Stimulated activated CD8-positive, alpha-beta memory T cell treated with anti-CD3 and anti-CD28 coated beads, Interleukin-15, amount 100 ng/mL, for 48 hours (primary cell): Measurements from ENCODE around the gene PIP.
"Not testable (repeated sequence)": the region's sequence is repeated elsewhere in the genome, so short reads cannot be mapped to it uniquely, and the experiment has no call there.

ENCODE experiments used
- DNase-seq, 2 donors: peaks; one replicate each; pipeline ENCODE4 v3.0.0-alpha.2; 2020; ENCODE audit warnings: low read depth in 2 of 2

Gene PIP, protein sequence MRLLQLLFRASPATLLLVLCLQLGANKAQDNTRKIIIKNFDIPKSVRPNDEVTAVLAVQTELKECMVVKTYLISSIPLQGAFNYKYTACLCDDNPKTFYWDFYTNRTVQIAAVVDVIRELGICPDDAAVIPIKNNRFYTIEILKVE

DNA sequence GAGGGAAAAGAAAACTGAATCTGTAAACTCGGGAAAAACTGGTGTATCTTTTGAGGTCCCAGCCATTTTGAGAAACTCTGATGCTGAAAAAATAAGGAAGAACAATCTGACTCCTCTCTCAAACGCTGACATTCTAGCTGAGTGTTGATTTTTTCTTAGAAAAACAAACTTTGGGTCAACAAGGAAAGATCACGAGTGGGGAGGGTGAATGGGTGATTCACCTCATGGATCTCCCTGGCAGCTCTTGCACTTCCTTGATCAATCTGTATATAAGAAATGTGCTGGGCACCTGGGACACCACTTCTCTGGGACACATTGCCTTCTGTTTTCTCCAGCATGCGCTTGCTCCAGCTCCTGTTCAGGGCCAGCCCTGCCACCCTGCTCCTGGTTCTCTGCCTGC lies at the start of gene PIP:
Gene PIP (plus strand): TSS at position 297 of the 400 bp plus-strand sequence. CDS start 40 bp downstream, at position 337.
- DNase-seq = no peak

DNA sequence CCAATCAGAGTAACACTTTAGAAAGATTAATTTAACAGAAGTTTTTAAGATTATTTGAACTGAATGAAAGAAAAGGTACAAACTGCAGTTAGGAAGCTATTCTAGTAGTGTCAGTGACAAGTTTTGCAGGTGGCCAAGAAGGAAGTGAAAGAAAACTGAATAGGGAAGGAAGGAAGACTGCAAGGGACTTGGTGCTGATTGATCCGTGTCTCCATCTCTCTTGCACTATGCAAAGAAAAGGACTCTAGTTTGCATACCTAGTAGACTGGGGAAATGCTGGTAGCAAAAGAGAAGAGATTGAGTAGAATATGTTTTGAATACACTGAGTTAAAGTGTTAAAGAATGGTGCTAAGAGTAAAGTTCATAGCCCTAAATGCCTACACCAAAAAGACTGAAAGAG lies 46.8 kb upstream of the PIP start:
- no peak for DNase-seq

DNA sequence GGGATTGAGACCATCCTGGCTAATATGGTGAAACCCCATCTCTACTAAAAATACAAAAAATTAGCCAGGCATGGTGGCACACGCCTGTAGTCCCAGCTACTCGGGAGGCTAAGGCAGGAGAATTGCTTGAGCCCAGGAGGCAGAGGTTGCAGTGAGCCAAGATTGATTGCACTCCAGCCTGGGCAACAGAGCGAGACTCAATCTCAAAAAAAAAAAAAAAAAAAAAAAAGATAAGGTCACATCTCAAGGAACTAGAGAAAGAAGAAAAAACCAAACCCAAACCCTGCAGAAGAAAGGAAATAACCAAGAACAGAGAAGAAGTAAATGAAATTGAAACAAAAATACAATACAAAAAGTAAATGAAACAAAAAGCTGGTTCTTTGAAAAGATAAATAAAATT lies 46.3 kb upstream of the PIP start:
- not testable (repeated sequence) for DNase-seq

DNA sequence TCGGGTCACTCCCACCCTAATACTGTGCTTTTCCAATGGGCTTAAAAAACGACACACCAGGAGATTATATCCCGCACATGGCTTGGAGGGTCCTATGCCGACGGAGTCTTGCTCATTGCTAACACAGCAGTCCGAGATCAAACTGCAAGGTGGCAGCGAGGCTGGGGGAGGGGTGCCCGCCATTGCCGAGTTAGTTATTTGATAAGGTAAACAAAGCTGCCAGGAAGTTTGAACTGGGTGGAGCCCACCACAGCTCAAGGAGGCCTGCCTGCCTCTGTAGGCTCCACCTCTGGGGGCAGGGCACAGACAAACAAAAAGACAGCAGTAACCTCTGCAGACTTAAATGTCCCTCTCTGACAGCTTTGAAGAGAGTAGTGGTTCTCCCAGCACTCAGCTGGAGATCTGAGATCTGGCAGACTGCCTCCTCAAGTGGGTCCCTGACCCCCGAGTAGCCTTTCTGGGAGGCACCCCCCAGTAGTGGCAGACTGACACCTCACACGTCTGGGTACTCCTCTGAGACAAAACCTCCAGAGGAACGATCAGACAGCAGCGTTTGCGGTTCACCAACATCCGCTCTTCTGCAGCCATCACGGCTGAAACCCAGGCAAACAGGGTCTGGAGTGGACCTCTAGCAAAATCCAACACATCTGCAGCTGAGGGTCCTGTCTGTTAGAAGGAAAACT lies 43.2 kb upstream of the PIP start:
- DNase-seq = not testable (repeated sequence)

DNA sequence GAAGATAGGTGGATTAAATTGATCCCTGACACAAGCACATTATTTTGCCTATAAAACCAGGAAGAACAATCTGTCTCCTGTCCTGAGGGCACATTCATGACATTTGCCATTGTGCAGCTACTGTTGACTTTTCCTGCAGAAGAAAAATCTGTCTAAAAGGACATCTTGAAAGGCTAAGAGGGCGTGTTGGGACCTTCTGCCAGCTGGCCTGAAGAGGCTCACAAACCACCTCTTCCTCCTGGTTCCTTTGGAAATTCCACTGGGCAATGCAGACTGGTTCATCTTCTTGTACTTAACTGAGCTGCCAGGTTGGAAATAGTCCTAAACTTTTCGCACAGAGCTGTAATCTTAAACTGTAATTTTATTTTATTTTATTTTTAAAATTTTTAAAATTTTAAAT lies 35.7 kb upstream of the PIP start:
- DNase-seq = no peak

DNA sequence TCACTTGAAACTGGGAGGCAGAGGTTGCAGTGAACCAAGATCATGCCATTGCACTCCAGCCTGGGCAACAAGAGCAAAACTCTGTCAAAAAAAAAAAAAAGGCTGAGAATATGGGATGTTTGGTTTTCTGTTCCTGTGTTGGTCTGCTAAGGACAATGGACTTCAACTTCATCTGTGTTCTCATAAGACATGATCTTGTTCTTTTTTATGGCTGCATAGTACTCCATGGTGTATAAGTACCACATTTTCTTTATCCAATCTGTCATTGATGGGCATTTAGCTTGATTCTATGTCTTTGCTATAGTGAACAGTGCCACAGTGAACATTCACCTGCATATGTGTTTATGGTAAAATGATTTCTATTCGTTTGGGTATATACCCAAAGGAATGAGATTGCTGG lies 32.3 kb upstream of the PIP start:
- DNase-seq = not testable (repeated sequence)

DNA sequence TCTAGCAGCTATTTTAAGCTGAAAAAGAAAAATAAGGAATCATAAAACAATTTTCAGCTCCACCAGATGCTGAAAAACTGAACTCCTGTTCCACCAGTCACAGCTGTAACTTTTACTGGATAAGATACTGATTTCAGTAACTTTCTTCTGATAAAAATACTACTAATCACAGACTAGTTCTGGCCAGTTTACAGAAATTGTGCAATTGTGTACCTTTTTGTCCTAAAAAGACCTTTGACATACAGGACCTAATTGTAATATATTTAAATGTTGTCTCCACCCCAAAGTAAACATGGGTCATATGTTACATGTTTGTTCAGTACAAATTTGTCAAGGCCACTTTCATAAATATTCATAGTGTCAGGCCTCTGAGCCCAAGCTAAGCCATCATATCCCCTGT lies 27.1 kb upstream of the PIP start:
- DNase-seq = no peak

DNA sequence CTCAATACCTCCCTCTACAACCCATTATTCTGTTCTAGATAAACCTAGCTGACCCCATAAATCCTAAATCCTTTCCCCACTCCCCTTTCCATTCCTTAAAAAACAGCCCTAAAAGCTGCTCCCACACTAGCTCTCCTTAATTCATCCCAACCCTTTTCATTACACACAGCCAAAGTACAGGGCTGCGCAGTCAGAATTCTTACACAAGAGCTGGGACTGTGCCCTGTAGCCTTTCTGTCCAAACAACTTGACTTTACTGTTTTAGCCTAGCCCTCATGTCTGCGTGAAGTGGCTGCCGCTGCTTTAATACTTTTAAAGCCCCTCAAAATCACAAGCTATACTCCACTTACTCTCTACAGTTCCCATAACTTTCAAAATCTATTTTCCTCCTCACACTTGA lies 23.9 kb upstream of the PIP start:
- DNase-seq = not testable (repeated sequence)

DNA sequence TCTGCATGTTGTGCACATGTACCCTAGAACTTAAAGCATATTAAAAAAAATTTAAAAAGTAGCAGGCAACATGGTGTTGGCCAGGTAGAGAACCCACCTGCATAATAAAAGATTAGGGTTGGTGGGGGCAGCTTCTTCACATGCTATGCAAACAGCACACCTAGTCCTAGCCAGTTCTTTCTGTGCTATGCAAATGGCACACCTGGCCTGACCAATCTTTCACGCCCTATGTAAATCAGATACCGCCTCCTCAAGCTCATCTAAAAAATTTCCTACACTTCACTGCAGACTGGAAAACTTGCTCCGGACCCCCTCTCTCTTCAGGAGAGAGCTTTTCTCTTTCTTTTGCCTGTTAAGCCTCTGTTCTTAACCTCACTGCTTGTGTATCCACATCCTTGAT lies 14.5 kb upstream of the PIP start:
- DNase-seq = no peak

DNA sequence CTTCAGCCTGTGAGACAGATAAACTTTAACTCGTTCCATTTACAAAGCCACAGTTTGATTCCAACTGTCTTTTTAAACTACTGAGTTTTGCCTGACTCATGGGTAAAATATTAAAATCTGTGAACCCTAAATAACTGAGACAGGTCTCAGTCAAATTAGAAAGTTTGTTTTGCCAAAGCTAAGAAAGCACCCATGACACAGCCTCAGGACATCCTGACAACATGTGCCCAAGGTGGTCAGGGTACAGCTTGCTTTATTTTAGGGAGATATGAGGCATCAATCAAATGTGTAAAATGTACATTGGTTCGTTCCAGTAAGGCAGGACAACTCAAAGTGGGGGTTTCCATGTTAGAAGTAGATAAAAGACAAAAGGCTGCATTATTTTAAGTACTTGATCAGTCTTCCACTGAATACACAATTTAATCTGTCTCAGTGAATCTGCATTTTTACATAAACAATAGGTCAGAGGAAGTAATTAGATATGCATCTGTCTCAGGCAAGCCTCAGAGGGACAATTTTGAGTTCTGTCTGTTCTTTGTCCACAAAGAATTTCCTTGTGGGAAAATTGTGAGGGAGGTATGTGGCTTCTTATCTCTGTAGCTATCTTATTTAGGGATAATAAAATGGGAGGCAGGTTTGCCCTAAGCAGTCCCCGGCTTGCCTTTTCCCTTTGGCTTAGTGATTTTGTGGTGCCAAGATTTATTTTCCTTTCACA lies 11.0 kb upstream of the PIP start:
- DNase-seq = no peak

DNA sequence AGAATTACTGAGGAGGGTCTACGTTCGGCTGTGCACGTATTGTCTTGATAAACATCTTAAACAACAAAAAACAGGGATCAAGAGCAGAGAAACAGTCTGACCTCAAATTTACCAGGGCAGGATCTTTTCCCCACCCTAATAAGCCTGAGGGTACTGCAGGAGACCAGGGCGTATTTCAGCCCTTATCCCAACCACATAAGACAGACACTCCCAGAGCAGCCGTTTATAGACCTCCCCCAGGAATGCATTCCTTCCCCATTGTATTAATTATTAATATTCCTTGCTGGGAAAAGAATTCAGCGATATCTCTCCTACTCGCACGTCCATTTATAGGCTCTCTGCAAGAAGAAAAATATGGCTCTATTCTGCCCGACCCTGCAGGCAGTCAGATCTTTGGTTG lies 8.6 kb upstream of the PIP start:
- DNase-seq = not testable (repeated sequence)

DNA sequence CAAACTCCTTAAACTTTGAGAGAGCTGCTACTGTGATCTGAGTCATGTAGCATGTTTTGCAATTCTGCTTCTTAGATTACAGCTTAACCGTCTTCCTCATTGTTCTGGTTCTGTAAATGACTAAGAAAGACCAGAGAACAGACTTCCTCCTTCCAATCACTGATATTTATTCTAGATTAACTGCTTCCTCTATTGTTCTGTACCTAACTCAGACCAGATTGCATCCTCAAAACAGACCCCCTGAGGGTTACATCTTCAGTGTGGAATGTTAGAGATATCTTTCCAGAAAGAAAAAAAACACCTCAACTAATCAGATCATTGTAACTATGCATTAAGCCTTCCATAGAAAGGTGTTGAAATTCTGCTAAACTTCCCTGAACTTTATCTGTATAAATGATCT lies 5.7 kb upstream of the PIP start:
- no peak for DNase-seq

DNA sequence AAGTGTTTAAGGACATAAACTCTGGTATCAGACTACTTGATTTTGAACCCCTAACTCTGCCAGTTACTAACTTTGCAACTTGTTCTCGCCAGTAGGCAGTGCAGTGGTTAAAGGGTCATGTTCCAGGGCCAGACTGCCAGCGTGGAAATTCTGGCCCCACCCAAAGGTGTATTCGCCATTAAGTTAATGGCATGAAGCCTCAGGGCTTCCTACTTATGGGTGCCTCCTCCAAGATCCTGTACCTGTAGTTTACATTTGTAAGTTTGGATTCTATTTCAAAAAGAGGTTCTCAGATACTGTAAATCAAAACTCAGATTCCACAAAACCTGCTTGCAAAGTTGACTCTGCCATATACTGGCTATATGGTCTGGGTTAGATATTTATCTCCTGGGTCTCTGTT lies 2.8 kb upstream of the PIP start:
- no peak for DNase-seq

DNA sequence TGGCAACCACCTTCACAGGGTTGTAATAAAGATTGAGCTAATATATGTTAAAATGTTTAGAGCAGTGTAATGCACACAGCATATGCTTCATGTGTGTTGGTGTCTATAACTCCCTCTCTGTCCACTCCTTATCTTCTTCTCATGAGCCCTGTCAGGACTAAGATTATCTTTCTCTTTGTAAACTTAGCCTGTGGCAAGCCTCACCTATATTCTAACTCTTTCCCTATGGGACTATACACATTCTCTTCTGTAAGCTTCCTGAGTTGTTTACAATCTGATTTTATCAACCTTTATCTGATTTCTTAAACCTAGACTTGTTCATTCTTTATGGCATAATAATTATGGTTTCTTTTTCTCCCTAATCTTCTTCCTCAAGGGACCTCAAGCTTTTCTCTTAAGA lies 2.4 kb upstream of the PIP start:
- DNase-seq = no peak

DNA sequence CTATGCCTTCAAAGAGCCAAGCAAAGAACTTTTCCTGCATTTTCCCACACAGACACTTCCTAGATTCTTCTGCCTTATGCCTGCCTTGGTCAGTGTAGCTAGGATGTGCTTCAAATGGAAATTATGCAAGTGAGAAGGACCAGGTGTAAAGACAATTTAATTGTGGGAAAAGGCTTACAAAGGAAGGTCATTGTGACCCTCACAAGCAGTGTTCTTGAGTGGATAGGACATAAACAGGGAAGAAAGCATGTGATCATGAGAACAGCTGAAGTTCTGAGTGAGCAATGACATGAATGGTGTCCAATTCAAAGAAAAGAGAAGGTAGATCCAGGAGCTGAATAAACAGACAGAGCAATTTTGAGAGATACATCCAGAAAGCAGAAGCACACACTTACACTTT lies 1.3 kb upstream of the PIP start:
- DNase-seq = no peak

DNA sequence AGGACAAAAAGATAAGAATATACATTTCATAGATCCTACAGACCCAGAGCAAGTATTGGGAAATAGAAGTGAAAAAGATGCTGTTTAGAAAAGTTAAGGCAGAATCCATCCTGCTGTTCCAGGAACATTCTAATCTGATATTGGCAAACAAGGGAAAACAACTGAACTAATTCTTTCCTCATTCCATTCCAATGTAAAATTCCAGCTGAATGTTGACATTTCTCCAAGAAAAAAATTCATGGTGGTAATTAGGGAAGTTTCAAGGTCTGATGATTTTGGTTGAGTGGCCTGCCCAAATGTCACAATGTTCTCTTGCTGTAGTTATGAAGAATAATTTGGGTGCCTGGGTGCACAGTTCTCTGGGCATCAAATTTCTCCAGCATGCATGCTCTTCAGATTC lies 15.2 kb downstream of the PIP start:
- DNase-seq = no peak

DNA sequence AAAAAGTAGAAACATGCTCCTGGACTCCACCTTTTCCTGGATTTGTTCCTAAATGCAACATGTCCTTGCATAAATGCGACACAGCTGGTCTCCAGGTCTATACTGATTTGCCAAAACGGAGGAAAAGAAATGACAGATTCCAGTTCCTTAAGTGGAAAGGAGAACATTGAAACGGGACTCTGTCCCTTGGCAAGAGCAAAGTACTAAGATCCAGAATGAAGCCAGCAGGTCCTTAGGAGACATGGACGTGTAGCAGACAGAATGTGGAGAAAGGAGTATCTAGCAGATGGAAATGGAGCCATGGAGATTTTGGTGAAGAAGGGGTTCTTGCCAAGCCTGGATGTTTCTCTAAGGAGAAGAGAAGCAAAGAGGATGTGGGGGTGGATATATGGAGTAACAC lies 16.2 kb downstream of the PIP start:
- no peak for DNase-seq

DNA sequence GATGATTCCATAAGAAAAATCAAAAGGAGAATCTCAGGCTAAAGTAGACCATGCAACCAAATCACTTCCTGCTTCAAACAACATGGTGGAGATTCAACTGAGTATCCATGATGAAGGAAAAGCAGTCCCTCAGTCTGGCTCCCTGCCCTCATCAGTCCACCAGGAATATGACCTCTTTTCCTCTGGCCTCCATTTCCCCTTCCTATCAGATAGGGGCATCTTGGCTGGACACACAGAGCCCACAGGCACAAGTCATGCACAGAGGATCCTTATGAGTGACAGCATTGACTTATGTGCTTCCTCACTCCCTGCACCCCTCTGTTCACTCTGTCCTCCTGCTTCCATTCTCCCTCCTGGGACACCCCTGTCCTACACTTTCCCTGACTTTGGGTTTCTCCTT lies 16.8 kb downstream of the PIP start:
- no peak for DNase-seq

DNA sequence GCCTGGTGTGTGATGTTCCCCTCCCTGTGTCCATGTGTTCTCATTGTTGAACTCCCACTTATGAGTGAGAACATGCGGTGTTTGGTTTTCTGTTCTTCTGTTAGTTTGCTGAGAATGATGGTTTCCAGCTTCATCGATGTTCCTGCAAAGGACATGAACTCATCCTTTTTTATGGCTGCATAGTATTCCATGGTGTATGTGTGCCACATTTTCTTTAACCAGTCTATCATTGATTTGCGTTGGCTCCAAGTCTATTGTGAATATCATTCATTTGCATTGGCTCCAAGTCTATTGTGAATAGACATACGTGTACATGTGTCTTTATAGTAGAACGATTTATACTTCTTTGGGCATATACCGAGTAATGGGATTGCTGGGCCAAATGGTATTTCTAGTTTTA lies 18.8 kb downstream of the PIP start:
- DNase-seq = not testable (repeated sequence)

DNA sequence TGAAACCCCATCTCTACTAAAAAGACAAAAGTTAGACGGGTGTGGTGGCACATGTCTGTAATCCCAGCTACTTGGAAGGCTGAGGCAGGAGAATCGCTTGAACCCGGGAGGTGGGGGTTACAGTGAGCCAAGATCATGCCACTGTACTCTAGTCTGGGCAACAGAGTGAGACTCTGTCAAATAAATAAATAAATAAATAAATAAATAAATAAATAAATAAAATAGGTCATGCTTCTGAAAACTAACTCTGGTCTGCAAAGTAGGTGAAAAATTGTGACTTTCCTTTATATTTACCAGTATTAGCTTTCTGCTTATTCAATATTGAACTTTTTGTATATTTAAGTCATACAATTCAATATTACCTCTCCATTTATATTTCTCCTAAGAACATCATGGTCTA lies 26.7 kb downstream of the PIP start:
- DNase-seq = not testable (repeated sequence)

DNA sequence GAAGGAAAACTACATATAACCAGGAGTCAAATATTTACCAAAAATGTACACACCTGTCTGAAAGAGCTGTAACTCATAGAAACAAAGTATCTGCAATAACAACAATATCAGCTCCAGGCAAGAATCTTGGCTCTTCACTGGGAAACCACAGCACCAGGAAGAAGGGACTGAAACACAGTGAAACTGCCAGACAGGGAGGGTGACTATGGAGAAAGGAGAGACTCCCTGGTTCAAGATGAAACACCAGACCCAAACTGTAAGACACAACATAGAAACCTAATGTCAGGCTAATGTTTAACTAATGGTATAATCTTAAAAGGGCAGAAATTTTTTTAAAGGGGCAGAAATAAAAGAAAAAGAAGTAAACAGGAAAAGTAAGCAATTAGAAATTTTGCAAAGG lies 39.8 kb downstream of the PIP start:
- DNase-seq = no peak

DNA sequence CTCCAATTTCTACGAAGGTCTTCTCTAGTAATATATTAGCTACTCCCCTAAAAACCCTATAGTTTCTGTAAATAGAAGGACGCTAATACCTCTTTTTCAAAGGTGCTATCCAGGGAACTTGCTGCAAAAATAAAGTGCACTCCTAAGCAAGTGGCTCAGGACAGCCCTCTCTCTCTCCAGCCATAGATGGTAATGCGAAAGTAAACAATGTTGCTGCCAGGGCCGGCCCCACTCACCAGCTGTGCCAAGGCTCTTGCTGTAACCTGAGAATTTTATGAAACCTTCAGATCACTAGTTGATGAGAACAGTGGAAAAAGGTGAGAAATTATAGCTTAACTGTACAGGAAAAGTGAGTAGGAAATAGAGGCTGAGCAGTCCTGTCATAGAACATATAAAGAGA lies 40.5 kb downstream of the PIP start:
- DNase-seq = no peak

DNA sequence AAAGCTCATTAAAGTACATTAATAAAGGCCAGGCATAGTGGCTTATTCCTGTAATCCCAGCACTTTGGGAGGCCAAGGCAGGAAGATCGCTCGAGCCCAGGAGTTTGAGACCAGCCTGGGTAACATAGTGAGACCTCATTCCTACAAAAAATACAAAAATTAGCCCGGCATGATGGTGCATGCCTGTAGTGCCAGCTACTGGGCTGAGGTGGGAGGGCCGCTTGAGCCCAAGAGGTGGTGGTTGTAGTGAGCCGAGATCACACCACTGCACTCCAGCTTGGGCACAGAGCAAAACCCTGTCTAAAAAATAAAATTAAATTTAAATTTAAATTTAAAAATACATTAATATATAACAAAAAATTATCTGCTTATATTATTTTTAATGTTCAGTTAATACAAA lies 44.3 kb downstream of the PIP start:
- no peak for DNase-seq
